Ectodermal cell (in vitro differentiated cells): ENCODE results near the gene ULK1.
A peak's percentile ranks its signal among the peaks of the same experiment; 100 is the strongest.
"Not testable (repeated sequence)": the region's sequence is repeated elsewhere in the genome, so short reads cannot be mapped to it uniquely, and the experiment has no call there.

Experiments
- H3K27ac ChIP-seq: 2 replicates; pipeline ENCODE4 v1.7.0; 2013; ENCODE audit warnings: mild to moderate bottlenecking, low read depth, low read length; ENCODE audit not compliant: insufficient read depth, poor library complexity, severe bottlenecking
- H3K27me3 ChIP-seq: 2 replicates; pipeline ENCODE4 v1.7.0; 2013; ENCODE audit warnings: mild to moderate bottlenecking, low read length; ENCODE audit not compliant: insufficient read depth, control insufficient read depth, poor library complexity, severe bottlenecking
- H3K36me3 ChIP-seq: one replicate; pipeline ENCODE4 v1.7.0; 2013; ENCODE audit warnings: low read length; ENCODE audit not compliant: control insufficient read depth, insufficient read depth
- H3K4me1 ChIP-seq: one replicate; pipeline ENCODE4 v1.7.0; 2013; ENCODE audit warnings: low read length; ENCODE audit not compliant: control insufficient read depth, insufficient read depth
- H3K4me3 ChIP-seq: 2 replicates; pipeline ENCODE4 v1.7.0; 2013; ENCODE audit warnings: low read depth, low read length, control low read depth; ENCODE audit not compliant: insufficient read depth
- H3K9me3 ChIP-seq: 2 replicates; pipeline ENCODE4 v1.7.0; 2013; ENCODE audit warnings: mild to moderate bottlenecking, low read length, moderate library complexity; ENCODE audit not compliant: control insufficient read depth
- whole genome bisulfite sequencing, 2 experiments: methylation state at CpG; one replicate each; pipeline ENCODE4 v1.1.7; 2013; ENCODE audit warnings: missing lambda C conversion rate in 2 of 2; 5-methylcytosine and 5-hydroxymethylcytosine counted together

Gene ULK1

DNA sequence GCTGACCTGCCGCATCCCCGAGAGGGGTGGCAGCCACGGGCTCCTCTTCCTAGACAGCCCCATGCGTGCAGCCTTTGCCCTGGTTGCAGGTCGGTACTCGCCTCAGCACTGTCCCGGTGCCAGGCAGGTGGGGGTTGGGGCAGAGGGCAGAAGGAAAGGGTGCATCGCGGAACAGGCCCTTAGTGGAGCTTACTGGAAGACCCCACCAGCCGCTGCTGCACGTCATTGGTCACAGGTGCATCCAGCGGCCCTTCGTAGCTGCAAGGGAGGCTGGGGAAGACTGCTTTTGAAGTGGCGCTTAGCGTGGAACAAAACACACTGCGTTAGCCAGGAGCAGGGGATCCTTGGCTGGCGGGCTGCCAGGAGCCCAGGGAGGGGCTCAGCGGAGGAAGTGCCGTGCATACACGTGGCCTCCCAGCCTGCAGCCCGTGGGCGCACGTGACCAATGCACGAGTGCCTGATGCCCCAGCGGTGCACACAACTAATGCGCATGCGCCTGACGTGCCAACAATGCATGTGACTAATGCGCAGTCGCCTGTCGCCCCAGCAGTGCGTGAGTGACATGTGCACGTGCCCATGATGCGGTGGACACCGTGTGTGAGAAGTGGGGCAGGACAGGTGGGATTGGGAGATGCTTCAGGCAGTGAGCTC lies 50.3 kb downstream of the ULK1 start:
- Histone ChIP-seq H3K27me3 (no peaks in the 10 kb centered on the region), H3K4me1 (no peaks in the 10 kb centered on the region), H3K4me3 (no peak overlapping the region), H3K9me3 (no peaks in the 10 kb centered on the region), H3K36me3 (peaks cover 32% of the 10 kb centered on the region), H3K27ac (no peak overlapping the region)
- 96 to 97% methylated on average over 35 of the region's 35 CpGs for WGBS, 2 experiments

DNA sequence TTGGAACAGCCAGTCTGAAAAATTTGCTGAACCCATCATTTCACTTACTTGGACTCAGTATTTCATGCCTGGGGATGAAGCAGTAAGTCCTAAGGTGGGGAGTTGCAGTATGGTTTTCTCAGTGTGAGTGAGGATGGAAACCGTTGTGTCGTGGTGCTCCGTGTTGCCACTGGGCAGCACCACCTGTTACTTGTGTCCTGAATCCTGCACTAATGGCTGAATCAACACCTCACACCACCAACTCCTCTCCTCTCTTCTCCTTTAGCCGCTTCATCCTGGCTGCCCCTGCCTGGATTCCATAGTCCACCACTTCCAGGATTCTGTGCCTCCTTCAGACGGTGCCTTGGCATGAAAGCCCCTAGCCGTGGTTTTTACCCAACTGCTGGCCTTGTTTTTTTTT lies 52.3 kb downstream of the ULK1 start:
- H3K36me3 ChIP-seq: peaks cover 27% of the 10 kb centered on the region
- 84 to 86% methylated on average over 6 of the region's 6 CpGs for WGBS, 2 experiments
- H3K4me3 ChIP-seq: no peak overlapping the region

DNA sequence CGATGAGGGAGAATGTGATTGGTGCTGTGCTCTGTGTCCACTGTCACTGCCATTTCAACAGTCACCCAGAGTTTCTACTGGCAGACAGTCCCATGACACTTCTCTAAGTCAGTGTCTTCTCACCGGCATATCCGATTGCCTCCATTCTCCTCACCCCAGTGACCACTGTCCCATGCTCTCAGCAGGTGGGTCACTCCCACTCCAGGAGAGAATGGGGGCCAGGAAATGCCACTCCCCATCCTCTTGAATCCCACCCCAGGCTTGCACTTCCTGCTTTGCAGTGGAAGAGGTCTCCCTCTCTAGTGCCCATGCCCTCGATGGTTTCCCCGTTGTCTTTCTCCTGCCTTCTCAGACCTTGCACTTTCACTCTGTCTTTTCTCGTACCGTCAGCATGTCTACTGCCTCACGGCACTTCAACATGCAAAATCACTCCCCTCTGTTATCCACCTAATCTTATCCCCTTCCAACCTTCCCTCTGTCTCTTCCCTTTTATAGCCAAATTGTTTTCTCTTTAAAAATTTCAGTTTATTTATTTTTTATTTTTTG lies 53.1 kb downstream of the ULK1 start:
- H3K27me3 ChIP-seq: no peaks in the 10 kb centered on the region
- H3K36me3 ChIP-seq: peaks cover 21% of the 10 kb centered on the region
- H3K27ac ChIP-seq: no peak overlapping the region
- 73 to 74% methylated on average over 8 of the region's 8 CpGs for WGBS, 2 experiments
- H3K9me3 ChIP-seq: no peaks in the 10 kb centered on the region
- no peaks in the 10 kb centered on the region for H3K4me1 ChIP-seq
- H3K4me3 ChIP-seq: no peak overlapping the region

More for the DNA sequence above, 52.3 kb downstream of the ULK1 start:
- no peak overlapping the region for H3K27ac ChIP-seq
- H3K9me3 ChIP-seq: no peaks in the 10 kb centered on the region
- no peaks in the 10 kb centered on the region for H3K27me3 ChIP-seq
- H3K4me1 ChIP-seq: no peaks in the 10 kb centered on the region

DNA sequence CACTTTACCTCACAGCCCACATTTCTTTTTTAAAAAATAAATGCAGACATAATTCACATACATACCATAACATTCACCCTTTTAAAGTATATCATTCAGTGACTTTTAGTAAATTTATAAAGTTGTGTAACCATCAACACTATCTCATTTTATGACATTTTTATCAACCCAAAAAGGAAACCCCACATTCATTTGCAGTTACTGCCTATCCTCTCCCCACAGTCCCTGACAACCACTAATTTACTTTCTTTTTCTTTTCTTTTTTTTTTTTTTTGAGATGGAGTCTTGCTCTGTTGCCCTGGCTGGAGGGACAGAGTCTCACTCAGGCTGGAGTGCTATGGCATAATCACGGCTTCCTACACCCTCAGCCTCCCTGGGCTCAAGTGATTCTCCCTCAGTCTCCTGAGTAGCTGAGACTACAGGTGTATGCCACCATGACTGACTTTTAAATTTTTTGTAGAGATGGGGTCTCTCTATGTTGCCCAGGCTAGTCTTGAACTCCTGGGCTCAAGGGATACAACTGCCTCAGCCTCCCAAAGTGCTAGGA lies 53.8 kb downstream of the ULK1 start:
- H3K4me1 ChIP-seq: no peaks in the 10 kb centered on the region
- no peak overlapping the region for H3K4me3 ChIP-seq
- no peak overlapping the region for H3K27ac ChIP-seq
- H3K27me3 ChIP-seq: no peaks in the 10 kb centered on the region
- peaks cover 15% of the 10 kb centered on the region for H3K36me3 ChIP-seq
- no peaks in the 10 kb centered on the region for H3K9me3 ChIP-seq
- 86 to 87% methylated on average over 1 of the region's 1 CpG for WGBS, 2 experiments

DNA sequence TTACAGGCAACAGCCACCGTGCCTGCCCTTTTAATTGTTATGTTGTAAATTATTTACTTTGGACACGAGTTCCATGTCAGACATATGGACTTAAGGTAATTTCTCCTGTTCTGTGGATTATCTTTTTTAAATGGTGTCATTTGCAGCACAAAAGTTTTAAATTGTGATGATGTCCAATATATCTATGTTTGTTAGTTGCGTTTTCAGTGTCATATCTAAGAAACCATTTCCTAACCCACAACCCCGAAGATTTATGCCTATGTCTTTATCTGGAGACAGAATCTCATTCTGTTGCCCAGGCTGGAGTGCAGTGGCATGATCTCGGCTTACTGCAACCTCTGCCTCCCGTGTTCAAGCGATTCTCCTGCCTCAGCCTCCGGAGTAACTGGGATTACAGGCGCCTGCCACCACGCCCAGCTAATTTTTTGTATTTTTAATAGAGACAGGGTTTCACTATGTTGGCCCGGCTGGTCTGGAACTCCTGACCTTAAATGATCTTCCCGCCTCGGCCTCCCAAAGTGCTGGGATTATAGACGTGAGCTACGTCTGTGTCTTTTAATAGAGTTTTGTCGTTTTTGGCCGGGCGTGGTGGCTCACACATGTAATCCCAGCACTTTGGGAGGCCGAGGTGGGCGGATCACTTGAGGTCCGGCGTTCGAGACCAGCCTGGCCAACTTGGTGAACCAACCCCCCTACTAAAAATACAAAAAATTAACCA lies 54.5 kb downstream of the ULK1 start:
- H3K4me1 ChIP-seq, H3K9me3 ChIP-seq, H3K27ac ChIP-seq, H3K36me3 ChIP-seq, H3K27me3 ChIP-seq: not testable (repeated sequence)
- peak overlapping the region; percentile 40 for H3K4me3 ChIP-seq
- WGBS, 2 experiments: 89 to 92% methylated on average over 23 of the region's 23 CpGs

DNA sequence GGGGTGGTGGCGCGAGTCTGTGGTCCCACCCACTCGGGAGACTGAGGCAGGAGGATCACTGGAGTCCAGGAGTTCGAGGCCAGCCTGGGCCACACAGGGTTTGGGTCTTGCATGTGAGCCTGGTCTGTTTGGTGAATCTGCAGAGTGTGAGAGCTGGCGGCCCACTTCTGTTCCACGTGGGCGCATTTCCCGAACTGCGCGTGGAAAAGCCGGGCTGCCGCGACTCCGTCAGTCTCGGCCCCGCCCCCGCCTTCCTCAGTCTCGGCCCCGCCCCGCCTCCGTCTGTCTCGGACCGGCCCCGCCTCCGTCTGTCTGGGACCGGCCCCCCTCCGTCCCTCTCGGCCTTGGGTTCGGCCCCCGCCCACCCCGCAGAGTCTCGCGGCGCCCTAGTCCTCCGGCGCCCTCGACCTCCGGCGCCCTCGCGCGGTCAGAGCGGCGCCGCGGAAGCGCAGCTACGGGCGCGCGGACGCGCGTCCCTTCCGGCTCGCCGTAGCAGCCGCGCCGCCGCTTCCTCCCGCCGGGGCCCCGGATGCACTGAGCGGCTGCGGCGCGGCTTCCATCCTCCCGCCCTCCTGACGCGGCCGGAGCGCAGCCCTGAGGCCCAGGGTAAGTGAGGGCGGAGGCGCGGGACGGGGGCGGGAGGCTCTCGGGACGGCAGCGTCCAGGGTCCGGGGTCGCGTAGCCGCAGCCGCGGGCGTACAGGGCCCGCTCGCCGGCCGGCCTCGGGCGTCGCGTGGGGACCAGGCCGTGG lies 55.2 kb downstream of the ULK1 start, which contains the start of gene EP400:
TSS of gene EP400 (plus strand) at position 512 of the 751 bp plus-strand sequence. CDS start 10,678 bp downstream, outside the sequence.
- H3K36me3 ChIP-seq: peaks cover 3% of the 10 kb centered on the region
- H3K4me3 ChIP-seq: peak within 1 kb of the TSS; percentile 85
- no peaks in the 10 kb centered on the region for H3K4me1 ChIP-seq
- 3% methylated on average over 97 of the region's 97 CpGs for WGBS, 2 experiments
- no peak within 1 kb of the TSS for H3K27ac ChIP-seq
- H3K27me3 ChIP-seq: no peaks in the 10 kb centered on the region
- H3K9me3 ChIP-seq: no peaks in the 10 kb centered on the region

DNA sequence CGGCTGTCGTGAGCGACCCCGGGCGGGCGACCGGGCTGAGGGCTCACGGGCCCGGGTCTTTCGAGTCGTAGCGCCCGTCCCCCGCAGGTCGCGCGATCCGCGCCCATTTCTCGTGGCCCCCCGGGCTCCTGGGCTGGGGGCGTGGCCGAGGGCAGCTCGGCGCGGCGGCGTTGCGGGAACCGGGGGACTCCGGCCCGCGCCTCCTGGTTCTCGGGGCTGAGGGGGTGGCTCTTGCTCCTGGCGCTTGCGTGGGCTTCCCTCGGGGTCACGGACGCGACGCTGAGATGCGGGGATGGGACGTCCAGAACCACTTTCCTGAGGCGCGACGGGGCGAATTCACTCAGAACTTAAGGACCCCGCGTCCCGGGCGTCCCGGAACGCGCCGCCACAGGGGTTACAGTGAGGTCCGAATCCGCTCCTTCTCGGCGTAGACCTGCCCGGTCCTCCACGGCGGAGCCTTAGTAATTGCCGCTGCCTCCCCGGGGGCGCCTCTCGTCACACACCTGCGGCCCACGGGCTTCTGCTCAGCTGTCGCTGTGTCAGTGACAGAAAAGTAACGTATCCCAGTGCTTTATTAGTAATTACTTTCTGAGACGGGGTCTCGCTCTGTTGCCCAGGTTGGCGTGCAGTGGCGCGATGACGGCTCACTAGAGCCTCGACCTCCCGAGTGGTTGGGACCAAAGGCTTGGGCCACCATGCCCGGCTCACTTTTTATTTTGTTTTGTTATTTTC lies 55.9 kb downstream of the ULK1 start:
- Histone ChIP-seq H3K27me3 (no peaks in the 10 kb centered on the region), H3K27ac (no peak overlapping the region), H3K4me3 (peak overlapping the region; percentile 85), H3K4me1 (no peaks in the 10 kb centered on the region), H3K9me3 (no peaks in the 10 kb centered on the region), H3K36me3 (no peaks in the 10 kb centered on the region)
- WGBS, 2 experiments: 3% methylated on average over 79 of the region's 79 CpGs

DNA sequence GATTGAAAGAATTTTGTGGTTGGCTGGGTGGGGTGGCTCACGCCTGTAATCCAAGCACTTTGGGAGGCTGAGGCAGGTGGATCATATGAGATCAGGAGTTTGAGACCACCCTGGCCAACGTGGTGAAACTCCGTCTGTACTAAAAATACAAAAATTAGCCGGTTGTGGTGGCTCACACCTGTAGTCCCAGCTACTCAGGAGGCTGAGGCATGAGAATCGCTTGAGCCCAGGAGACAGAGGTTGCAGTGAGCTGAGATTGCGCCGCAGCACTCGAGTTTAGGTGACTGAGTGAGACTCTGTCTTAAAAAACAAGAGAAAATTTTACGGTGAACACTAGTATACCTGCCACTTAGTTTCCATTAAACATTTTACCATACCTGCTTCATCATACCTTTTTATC lies 59.4 kb downstream of the ULK1 start:
- not testable (repeated sequence) for H3K27ac ChIP-seq, H3K27me3 ChIP-seq, H3K4me1 ChIP-seq, H3K36me3 ChIP-seq, H3K4me3 ChIP-seq, H3K9me3 ChIP-seq
- WGBS, 2 experiments: 93 to 94% methylated on average over 9 of the region's 9 CpGs

DNA sequence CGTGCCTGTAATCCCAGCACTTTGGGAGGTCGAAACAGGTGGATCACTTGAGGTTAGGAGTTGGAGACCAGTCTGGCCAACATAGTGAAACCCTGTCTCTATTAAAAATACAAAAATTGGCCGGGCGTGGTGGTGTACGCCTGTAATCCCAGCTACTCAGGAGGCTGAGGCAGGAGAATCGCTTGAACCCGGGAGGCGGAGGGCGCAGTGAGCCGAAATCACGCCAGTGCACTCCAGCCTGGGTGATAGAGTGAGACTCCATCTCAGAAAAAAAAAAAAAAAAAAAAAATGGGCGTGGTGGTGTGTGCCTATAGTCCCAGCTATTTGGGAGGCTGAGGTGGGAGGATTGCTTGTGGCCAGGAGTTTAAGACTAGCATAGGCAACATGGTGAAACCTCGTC lies 60.0 kb downstream of the ULK1 start:
- H3K27me3 ChIP-seq, H3K4me3 ChIP-seq, H3K36me3 ChIP-seq, H3K9me3 ChIP-seq, H3K27ac ChIP-seq, H3K4me1 ChIP-seq: not testable (repeated sequence)
- WGBS, 2 experiments: 92 to 95% methylated on average over 13 of the region's 13 CpGs
